ENCODE results near the gene FTH1. TPM values are rescaled to one million over a fixed set of nuclear protein-coding genes. Genes with fewer than 3 reads are reported as not detected.
A peak's percentile ranks its signal among the peaks of the same experiment; 100 is the strongest.

The FTH1 gene
- total and polyA plus RNA-seq, 2 of the 13 experiments (the other 11 are each of a cell fraction or from before 2014, with no cell fraction given) = 607 to 760 TPM

GRCh38 chr11:61971248-61972111, 4.0 kb upstream of the FTH1 start (continued):
- TF ChIP-seq ZC3H4 (CRISPR knock-in tag; IDR thresholded peaks at IDR 0.05; ENCODE audit: borderline replicate concordance) = peak; percentile 98
- TF ChIP-seq ZNF414 (CRISPR knock-in tag; IDR thresholded peaks at IDR 0.05) = peak; percentile 32; the same call in 1 of the 2 replicates
- no peak for TF ChIP-seq CENPT (CRISPR knock-in tag; IDR thresholded peaks at IDR 0.05; ENCODE audit: low read depth)
- TF ChIP-seq ZNF460 (CRISPR knock-in tag; IDR thresholded peaks at IDR 0.05; ENCODE audit: borderline replicate concordance) = no peak
- peak; percentile 59; the same call in 1 of the 2 replicates for TF ChIP-seq BHLHE40 (IDR thresholded peaks at IDR 0.05; ENCODE audit: low read length)
- TF ChIP-seq HDAC1 (CRISPR knock-in tag; IDR thresholded peaks at IDR 0.05) = 0 out of 2 replicates have a peak, but pooled peaks have one; percentile 68
- TF ChIP-seq ZNF230 (CRISPR knock-in tag; IDR thresholded peaks at IDR 0.05) = 0 out of 2 replicates have a peak, but pooled peaks have one; percentile 58
- TF ChIP-seq ZNF597 (CRISPR knock-in tag; IDR thresholded peaks at IDR 0.05) = no peak
- peak; percentile 89; the same call in 1 of the 2 replicates for TF ChIP-seq MED1 (CRISPR knock-in tag; IDR thresholded peaks at IDR 0.05)
- no peak for TF ChIP-seq FOXP1 (IDR thresholded peaks at IDR 0.05)
- peak; percentile 46; the same call in 1 of the 2 replicates for TF ChIP-seq FOXP1 (CRISPR knock-in tag; IDR thresholded peaks at IDR 0.05)
- peak; percentile 53; the same call in 1 of the 2 replicates for TF ChIP-seq ZBTB26 (CRISPR knock-in tag; IDR thresholded peaks at IDR 0.05; ENCODE audit: borderline replicate concordance)
- peak; percentile 57; the same call in 1 of the 2 replicates for TF ChIP-seq ISL2 (CRISPR knock-in tag; IDR thresholded peaks at IDR 0.05)
- no peak for TF ChIP-seq KAT2B (IDR thresholded peaks at IDR 0.05; ENCODE audit: borderline replicate concordance, low read depth, low read length)
- 0 out of 2 replicates have a peak, but pooled peaks have one; percentile 75 for TF ChIP-seq ZNF331 (CRISPR knock-in tag; IDR thresholded peaks at IDR 0.05)
- TF ChIP-seq NFE2L2 (IDR thresholded peaks at IDR 0.05; ENCODE audit: low read length) = peak; percentile 100
- 0 out of 2 replicates have a peak, but pooled peaks have one; percentile 67 for TF ChIP-seq KLF9 (CRISPR knock-in tag; IDR thresholded peaks at IDR 0.05; ENCODE audit: low read depth)
- 0 out of 2 replicates have a peak, but pooled peaks have one; percentile 44 for TF ChIP-seq ZBTB38 (CRISPR knock-in tag; IDR thresholded peaks at IDR 0.05)
- TF ChIP-seq, protein P1, sequence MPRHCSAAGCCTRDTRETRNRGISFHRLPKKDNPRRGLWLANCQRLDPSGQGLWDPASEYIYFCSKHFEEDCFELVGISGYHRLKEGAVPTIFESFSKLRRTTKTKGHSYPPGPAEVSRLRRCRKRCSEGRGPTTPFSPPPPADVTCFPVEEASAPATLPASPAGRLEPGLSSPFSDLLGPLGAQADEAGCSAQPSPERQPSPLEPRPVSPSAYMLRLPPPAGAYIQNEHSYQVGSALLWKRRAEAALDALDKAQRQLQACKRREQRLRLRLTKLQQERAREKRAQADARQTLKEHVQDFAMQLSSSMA (CRISPR knock-in tag; IDR thresholded peaks at IDR 0.05) = 0 out of 2 replicates have a peak, but pooled peaks have one; percentile 50
- TF ChIP-seq, protein P2, sequence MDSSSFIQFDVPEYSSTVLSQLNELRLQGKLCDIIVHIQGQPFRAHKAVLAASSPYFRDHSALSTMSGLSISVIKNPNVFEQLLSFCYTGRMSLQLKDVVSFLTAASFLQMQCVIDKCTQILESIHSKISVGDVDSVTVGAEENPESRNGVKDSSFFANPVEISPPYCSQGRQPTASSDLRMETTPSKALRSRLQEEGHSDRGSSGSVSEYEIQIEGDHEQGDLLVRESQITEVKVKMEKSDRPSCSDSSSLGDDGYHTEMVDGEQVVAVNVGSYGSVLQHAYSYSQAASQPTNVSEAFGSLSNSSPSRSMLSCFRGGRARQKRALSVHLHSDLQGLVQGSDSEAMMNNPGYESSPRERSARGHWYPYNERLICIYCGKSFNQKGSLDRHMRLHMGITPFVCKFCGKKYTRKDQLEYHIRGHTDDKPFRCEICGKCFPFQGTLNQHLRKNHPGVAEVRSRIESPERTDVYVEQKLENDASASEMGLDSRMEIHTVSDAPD (CRISPR knock-in tag; IDR thresholded peaks at IDR 0.05) = peak; percentile 77; the same call in 1 of the 2 replicates
- TF ChIP-seq YEATS4 (CRISPR knock-in tag; IDR thresholded peaks at IDR 0.05; ENCODE audit: borderline replicate concordance) = peak; percentile 79; the same call in 1 of the 2 replicates
- TF ChIP-seq, protein P3, sequence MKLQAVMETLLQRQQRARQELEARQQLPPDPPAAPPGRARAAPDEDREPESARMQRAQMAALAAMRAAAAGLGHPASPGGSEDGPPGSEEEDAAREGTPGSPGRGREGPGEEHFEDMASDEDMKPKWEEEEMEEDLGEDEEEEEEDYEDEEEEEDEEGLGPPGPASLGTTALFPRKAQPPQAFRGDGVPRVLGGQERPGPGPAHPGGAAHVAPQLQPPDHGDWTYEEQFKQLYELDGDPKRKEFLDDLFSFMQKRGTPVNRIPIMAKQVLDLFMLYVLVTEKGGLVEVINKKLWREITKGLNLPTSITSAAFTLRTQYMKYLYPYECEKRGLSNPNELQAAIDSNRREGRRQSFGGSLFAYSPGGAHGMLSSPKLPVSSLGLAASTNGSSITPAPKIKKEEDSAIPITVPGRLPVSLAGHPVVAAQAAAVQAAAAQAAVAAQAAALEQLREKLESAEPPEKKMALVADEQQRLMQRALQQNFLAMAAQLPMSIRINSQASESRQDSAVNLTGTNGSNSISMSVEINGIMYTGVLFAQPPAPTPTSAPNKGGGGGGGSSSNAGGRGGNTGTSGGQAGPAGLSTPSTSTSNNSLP (IDR thresholded peaks at IDR 0.05; ENCODE audit: low read depth, low read length) = peak; percentile 68; the same call in 1 of the 2 replicates
- peak; percentile 54 for TF ChIP-seq HDAC2 (CRISPR knock-in tag; IDR thresholded peaks at IDR 0.05)

Measured in HepG2 (cell line).